ENCODE data around the gene SGIP1. TPM values are rescaled to one million over a fixed set of nuclear protein-coding genes. Genes with fewer than 3 reads are reported as not detected.

Gene SGIP1
- total RNA-seq, 1 donor from 2014 or later: 123 TPM

GRCh38 chr1:66654643-66655042 lies 120.7 kb downstream of the SGIP1 start:
- TF ChIP-seq, protein P1, sequence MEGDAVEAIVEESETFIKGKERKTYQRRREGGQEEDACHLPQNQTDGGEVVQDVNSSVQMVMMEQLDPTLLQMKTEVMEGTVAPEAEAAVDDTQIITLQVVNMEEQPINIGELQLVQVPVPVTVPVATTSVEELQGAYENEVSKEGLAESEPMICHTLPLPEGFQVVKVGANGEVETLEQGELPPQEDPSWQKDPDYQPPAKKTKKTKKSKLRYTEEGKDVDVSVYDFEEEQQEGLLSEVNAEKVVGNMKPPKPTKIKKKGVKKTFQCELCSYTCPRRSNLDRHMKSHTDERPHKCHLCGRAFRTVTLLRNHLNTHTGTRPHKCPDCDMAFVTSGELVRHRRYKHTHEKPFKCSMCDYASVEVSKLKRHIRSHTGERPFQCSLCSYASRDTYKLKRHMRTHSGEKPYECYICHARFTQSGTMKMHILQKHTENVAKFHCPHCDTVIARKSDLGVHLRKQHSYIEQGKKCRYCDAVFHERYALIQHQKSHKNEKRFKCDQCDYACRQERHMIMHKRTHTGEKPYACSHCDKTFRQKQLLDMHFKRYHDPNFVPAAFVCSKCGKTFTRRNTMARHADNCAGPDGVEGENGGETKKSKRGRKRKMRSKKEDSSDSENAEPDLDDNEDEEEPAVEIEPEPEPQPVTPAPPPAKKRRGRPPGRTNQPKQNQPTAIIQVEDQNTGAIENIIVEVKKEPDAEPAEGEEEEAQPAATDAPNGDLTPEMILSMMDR (IDR thresholded peaks at IDR 0.05): no peak
- Mint-ChIP-seq H3K27ac (ENCODE audit: unreplicated experiment) (peak overlapping the region; percentile 4), H3K27me3 (ENCODE audit: unreplicated experiment) (no peaks in the 10 kb centered on the region), H3K4me1 (ENCODE audit: unreplicated experiment) (peaks cover 4% of the 10 kb centered on the region), H3K9me3 (ENCODE audit: unreplicated experiment) (no peaks in the 10 kb centered on the region), H3K36me3 (ENCODE audit: unreplicated experiment) (peaks cover 57% of the 10 kb centered on the region), H3K4me3 (ENCODE audit: unreplicated experiment) (no peak overlapping the region)
- DNase-seq (ENCODE audit: extremely low spot score, unreplicated experiment): no peak

- Mint-ChIP-seq H3K9me3 (ENCODE audit: unreplicated experiment) (no peaks in the 10 kb centered on the region), H3K36me3 (ENCODE audit: unreplicated experiment) (peaks cover 47% of the 10 kb centered on the region)
Observed at GRCh38 chr1:66671455-66671854, 137.5 kb downstream of the SGIP1 start.

DNA sequence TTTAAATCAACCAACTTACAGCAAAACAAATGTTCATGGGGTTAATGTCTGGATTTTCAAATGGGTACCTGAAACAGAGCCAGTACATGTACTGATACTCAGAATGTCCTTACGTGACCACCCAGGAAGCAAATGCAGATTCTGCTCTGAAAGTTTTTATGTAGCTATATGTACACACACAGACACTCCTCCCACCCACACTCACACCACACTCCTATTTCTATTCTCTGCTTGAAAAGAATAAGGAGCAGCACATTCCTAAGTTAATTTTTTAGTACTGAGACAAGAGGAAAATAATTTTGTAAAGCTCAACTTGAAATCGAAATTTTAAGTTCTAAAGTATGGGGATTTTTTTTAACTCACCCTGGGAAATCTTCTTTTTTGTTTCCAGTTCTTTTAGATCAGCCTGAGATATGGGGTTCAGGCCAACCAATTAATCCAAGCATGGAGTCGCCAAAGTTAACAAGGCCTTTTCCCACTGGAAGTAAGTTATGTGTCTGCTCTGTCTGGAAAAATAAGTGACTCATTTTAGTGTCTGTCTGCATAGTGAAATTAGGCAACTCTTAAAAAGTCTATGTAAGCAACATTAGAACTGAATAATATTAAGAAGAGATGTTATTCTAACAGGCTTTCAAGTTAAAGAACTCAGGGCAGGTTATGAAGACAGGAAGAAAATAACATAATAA lies 142.8 kb downstream of the SGIP1 start:
- Mint-ChIP-seq H3K36me3 (ENCODE audit: unreplicated experiment) (peaks cover 38% of the 10 kb centered on the region), H3K4me3 (ENCODE audit: unreplicated experiment) (peak overlapping the region; percentile 23), H3K27ac (ENCODE audit: unreplicated experiment) (peak overlapping the region; percentile 97), H3K4me1 (ENCODE audit: unreplicated experiment) (peaks cover 50% of the 10 kb centered on the region), H3K9me3 (ENCODE audit: unreplicated experiment) (no peaks in the 10 kb centered on the region), H3K27me3 (ENCODE audit: unreplicated experiment) (no peaks in the 10 kb centered on the region)
- TF ChIP-seq, protein P1 (IDR thresholded peaks at IDR 0.05): no peak
- no peak for DNase-seq (ENCODE audit: extremely low spot score, unreplicated experiment)

More at GRCh38 chr1:66671455-66671854, 137.5 kb downstream of the SGIP1 start:
- Mint-ChIP-seq H3K27me3 (ENCODE audit: unreplicated experiment) (no peaks in the 10 kb centered on the region), H3K27ac (ENCODE audit: unreplicated experiment) (no peak overlapping the region), H3K4me3 (ENCODE audit: unreplicated experiment) (no peak overlapping the region), H3K4me1 (ENCODE audit: unreplicated experiment) (peaks cover 17% of the 10 kb centered on the region)
- TF ChIP-seq, protein P1 (IDR thresholded peaks at IDR 0.05): no peak
- no peak for DNase-seq (ENCODE audit: extremely low spot score, unreplicated experiment)

DNA sequence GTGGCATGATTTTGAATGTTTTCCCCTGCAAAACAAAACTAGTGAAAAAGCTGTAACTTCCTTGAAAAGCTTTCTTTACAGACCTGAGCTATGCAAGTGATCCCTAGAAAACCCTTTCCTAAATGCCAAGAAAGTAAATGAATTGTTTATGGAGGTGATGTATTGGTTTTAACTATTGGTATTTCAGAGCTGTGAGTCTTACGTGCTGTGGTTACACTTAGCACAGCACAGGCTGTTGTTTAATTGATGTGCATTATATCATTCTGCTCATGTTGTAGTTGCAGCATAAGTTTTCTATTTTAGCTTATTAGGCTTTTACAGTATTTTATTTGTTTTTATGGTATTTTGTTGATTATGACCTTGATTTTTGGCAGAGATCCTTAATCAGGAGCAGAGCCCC lies 144.2 kb downstream of the SGIP1 start:
- peaks cover 51% of the 10 kb centered on the region for H3K4me1 Mint-ChIP-seq (ENCODE audit: unreplicated experiment)
- DNase-seq (ENCODE audit: extremely low spot score, unreplicated experiment): no peak
- no peak overlapping the region for H3K4me3 Mint-ChIP-seq (ENCODE audit: unreplicated experiment)
- TF ChIP-seq, protein P1 (IDR thresholded peaks at IDR 0.05): no peak
- H3K27me3 Mint-ChIP-seq (ENCODE audit: unreplicated experiment): no peaks in the 10 kb centered on the region
- H3K36me3 Mint-ChIP-seq (ENCODE audit: unreplicated experiment): peaks cover 38% of the 10 kb centered on the region
- peak overlapping the region; percentile 97 for H3K27ac Mint-ChIP-seq (ENCODE audit: unreplicated experiment)
- no peaks in the 10 kb centered on the region for H3K9me3 Mint-ChIP-seq (ENCODE audit: unreplicated experiment)

- H3K9me3 Mint-ChIP-seq (ENCODE audit: unreplicated experiment): no peaks in the 10 kb centered on the region
- TF ChIP-seq, protein P1 (IDR thresholded peaks at IDR 0.05): no peak
- peaks cover 54% of the 10 kb centered on the region for H3K4me1 Mint-ChIP-seq (ENCODE audit: unreplicated experiment)
- H3K4me3 Mint-ChIP-seq (ENCODE audit: unreplicated experiment): no peak overlapping the region
- DNase-seq (ENCODE audit: extremely low spot score, unreplicated experiment): no peak
- no peak overlapping the region for H3K27ac Mint-ChIP-seq (ENCODE audit: unreplicated experiment)
- peaks cover 39% of the 10 kb centered on the region for H3K36me3 Mint-ChIP-seq (ENCODE audit: unreplicated experiment)
- H3K27me3 Mint-ChIP-seq (ENCODE audit: unreplicated experiment): no peaks in the 10 kb centered on the region
Observed at GRCh38 chr1:66679140-66679539, 145.2 kb downstream of the SGIP1 start.

Measured in osteocyte (in vitro differentiated cells).